Fibroblast of villous mesenchyme (primary cell): ENCODE measurements around the gene GGCX. TPM values are rescaled to one million over a fixed set of nuclear protein-coding genes. Genes with fewer than 3 reads are reported as not detected.
"Not testable (repeated sequence)": the region's sequence is repeated elsewhere in the genome, so short reads cannot be mapped to it uniquely, and the experiment has no call there.

ENCODE experiments used
- DNase-seq: peaks from one replicate; pipeline ENCODE4 v3.0.0-alpha.2; 2010; ENCODE audit warnings: low read depth
- H3K4me3 ChIP-seq: 2 replicates; pipeline ENCODE4 v1.5.1; 2011; ENCODE audit warnings: low read depth, mild to moderate bottlenecking, low read length
- CTCF ChIP-seq: IDR thresholded peaks from 2 replicates; pipeline ENCODE4 v1.5.1; 2012; ENCODE audit warnings: low read depth, mild to moderate bottlenecking, low read length; ENCODE audit not compliant: insufficient read depth
- total RNA-seq: library from RNA; depleted of rRNA; stranded (reverse); fragments of >200 nt; gene quantifications from 2 replicates; pipeline ENCODE4 v1.2.3, GENCODE V29; 2012

Gene GGCX
- total RNA-seq, 1 donor = 51.4 TPM

GRCh38 chr2:85597241-85597640 lies 35.9 kb upstream of the GGCX start:
- TF ChIP-seq CTCF = no peak
- DNase-seq = no peak
- no peak overlapping the region for H3K4me3 ChIP-seq

- no peak for TF ChIP-seq CTCF
- no peak for DNase-seq
Observed at GRCh38 chr2:85596486-85597143, 35.3 kb upstream of the GGCX start.

GRCh38 chr2:85596026-85596333 lies 34.7 kb upstream of the GGCX start:
- DNase-seq = no peak
- no peak for TF ChIP-seq CTCF
- H3K4me3 ChIP-seq = peak overlapping the region; percentile 92

More at GRCh38 chr2:85596486-85597143, 35.3 kb upstream of the GGCX start:
- peak overlapping the region; percentile 92 for H3K4me3 ChIP-seq

GRCh38 chr2:85595301-85596025 lies 34.2 kb upstream of the GGCX start, which contains the start of gene RNF181:
Gene RNF181 (plus strand): TSS chr2:85595745. CDS start chr2:85595764, 19 bp downstream.
- peak; percentile 99 for DNase-seq
- no peak for TF ChIP-seq CTCF
- peak within 1 kb of the TSS; percentile 92 for H3K4me3 ChIP-seq

GRCh38 chr2:85594715-85595300 lies 33.5 kb upstream of the GGCX start:
- H3K4me3 ChIP-seq = peak overlapping the region; percentile 92
- TF ChIP-seq CTCF = no peak
- DNase-seq = no peak

GRCh38 chr2:85593023-85593422 lies 31.7 kb upstream of the GGCX start:
- TF ChIP-seq CTCF = no peak

GRCh38 chr2:85592299-85592698 lies 31.0 kb upstream of the GGCX start:
- not testable (repeated sequence) for DNase-seq, H3K4me3 ChIP-seq

More at GRCh38 chr2:85593023-85593422, 31.7 kb upstream of the GGCX start:
- no peak for DNase-seq
- no peak overlapping the region for H3K4me3 ChIP-seq
